Esophagus (tissue), 2 donors: ENCODE results near the gene NECAB2. TPM values are rescaled to one million over a fixed set of nuclear protein-coding genes. Genes with fewer than 3 reads are reported as not detected.

Experiments used
- H3K27ac ChIP-seq, 2 donors: one replicate each; pipeline ENCODE4 v1.5.1; 2013; ENCODE audit warnings: low read depth in 2 of 2, mild to moderate bottlenecking in 2 of 2, inconsistent platforms in 1 of 2, low read length in 1 of 2, moderate library complexity in 1 of 2
- H3K27me3 ChIP-seq, 2 donors: one replicate each; pipeline ENCODE4 v1.6.1; 2013; ENCODE audit warnings: low read length in 2 of 2, control low read depth in 1 of 2, mild to moderate bottlenecking in 1 of 2; ENCODE audit not compliant: insufficient read depth in 2 of 2, control insufficient read depth in 1 of 2
- H3K36me3 ChIP-seq, 2 donors: one replicate each; pipeline ENCODE4 v1.6.1; 2013; ENCODE audit warnings: low read length in 1 of 2; ENCODE audit not compliant: control insufficient read depth in 2 of 2, insufficient read depth in 2 of 2
- H3K4me1 ChIP-seq, 2 donors: one replicate each; pipeline ENCODE4 v1.6.1; 2013; ENCODE audit warnings: low read length in 1 of 2; ENCODE audit not compliant: control insufficient read depth in 2 of 2, insufficient read depth in 2 of 2
- H3K4me3 ChIP-seq, 2 donors: one replicate each; pipeline ENCODE4 v1.5.1; 2013; ENCODE audit warnings: low read length in 2 of 2, mild to moderate bottlenecking in 2 of 2, low read depth in 1 of 2, moderate library complexity in 1 of 2
- H3K9me3 ChIP-seq, 2 donors: one replicate each; pipeline ENCODE4 v1.6.1; 2013; ENCODE audit warnings: mild to moderate bottlenecking in 2 of 2, low read depth in 1 of 2, low read length in 1 of 2, moderate library complexity in 1 of 2; ENCODE audit not compliant: control insufficient read depth in 2 of 2, insufficient read depth in 1 of 2
- WGBS, 2 donors: extraction: QIAGEN DNeasy Blood & Tissue Kit; methylation state at CpG; one replicate each; pipeline ENCODE4 v1.1.7; 2013; 5-methylcytosine and 5-hydroxymethylcytosine counted together
- polyA plus RNA-seq, 2 donors: library from polyadenylated mRNA; stranded (reverse); fragments of 200-250 nt; gene quantifications; one replicate each; pipeline ENCODE4 v1.2.3, GENCODE V29; 2013
- donor health status: healthy with polysubstance abuse.
- donor health status: Bipolar disorder and iron deficiency.

NECAB2 gene
- polyA plus RNA-seq, 2 donors = not detected

DNA sequence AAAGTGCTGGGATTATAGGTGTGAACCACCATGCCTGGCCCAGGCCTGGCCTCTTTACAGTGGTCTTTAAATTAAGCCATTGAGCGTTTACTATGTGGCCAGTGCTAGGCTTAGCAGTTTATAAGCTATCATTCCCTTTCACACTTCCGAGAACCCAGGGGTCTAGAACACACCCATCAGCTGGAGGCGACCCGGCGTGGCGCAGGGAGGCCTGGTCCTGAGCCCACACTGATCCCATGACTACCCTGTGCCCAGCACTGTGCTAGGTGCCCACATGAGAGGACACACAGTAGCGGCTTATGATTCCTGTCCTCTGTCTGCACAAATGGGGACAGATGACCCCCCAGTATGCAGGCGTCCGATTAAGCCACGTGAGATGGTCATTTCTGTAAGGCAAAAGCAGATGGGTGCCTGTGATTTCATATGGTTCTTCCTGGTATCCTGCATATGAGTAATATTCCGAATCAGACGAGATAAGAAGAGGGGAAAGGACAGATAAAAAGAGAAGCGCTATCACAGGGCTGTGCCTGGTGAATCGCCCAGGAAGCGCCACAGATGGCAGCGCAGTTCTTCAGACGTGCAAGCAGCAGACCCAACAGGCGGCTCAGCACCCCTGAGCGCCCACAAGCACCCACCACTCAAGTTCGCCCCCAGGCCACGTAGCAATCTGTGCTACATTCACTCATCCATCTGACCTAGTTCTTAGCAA, 9.8 kb upstream of the NECAB2 start:
- Histone ChIP-seq H3K9me3 (no peaks in the 10 kb centered on the region), H3K27me3 (no peaks in the 10 kb centered on the region)
- WGBS, 2 donors = 86 to 89% methylated on average over 21 of the region's 21 CpGs

DNA sequence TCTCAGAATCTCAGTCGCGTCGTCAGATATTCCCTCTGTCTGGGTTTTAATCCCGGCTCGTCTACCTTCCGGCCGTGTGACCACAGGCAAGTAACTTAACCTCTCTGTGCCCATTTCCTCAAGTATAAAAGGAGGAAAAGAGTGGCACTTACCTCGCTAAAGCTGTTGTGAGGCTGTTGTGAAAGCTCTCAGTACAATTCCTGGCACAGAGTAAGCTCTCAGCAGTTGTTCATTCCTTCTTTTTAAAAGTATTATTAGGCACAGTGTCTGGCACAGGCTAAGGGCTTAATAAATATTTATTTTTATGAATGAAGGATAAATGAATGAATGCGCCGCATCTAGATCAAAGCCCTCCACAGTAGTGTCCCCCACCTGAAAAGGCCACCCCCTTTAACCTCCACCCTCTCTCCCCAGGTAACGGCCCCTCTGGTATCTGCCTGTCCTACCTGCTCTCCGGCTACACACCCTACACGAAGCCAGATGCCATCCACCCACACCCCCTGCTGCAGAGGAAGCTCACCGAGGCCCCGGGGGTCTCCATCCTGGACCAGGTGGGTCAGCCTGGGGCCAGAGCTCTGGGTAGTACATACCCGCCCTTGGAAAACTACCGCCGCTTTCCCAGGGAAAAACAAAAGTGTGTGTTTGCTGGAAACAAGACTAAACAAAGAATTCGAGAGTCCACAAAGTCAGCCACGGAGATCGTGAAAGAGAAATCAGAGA, 9.0 kb upstream of the NECAB2 start:
- peaks cover 5 to 16% of the 10 kb centered on the region in 2 donors for H3K36me3 ChIP-seq
- WGBS, 2 donors = 77 to 85% methylated on average over 21 of the region's 21 CpGs
- H3K4me3 ChIP-seq = no peak overlapping the region
- H3K4me1 ChIP-seq = peaks cover 0 to 4% of the 10 kb centered on the region in 2 donors
- H3K9me3 ChIP-seq = no peaks in the 10 kb centered on the region
- H3K27me3 ChIP-seq = no peaks in the 10 kb centered on the region
- no peak overlapping the region for H3K27ac ChIP-seq

More for the DNA sequence above, 9.8 kb upstream of the NECAB2 start:
- Histone ChIP-seq H3K36me3 (peaks cover 5 to 16% of the 10 kb centered on the region in 2 donors), H3K4me1 (peaks cover 0 to 10% of the 10 kb centered on the region in 2 donors), H3K27ac (no peak overlapping the region), H3K4me3 (no peak overlapping the region)

DNA sequence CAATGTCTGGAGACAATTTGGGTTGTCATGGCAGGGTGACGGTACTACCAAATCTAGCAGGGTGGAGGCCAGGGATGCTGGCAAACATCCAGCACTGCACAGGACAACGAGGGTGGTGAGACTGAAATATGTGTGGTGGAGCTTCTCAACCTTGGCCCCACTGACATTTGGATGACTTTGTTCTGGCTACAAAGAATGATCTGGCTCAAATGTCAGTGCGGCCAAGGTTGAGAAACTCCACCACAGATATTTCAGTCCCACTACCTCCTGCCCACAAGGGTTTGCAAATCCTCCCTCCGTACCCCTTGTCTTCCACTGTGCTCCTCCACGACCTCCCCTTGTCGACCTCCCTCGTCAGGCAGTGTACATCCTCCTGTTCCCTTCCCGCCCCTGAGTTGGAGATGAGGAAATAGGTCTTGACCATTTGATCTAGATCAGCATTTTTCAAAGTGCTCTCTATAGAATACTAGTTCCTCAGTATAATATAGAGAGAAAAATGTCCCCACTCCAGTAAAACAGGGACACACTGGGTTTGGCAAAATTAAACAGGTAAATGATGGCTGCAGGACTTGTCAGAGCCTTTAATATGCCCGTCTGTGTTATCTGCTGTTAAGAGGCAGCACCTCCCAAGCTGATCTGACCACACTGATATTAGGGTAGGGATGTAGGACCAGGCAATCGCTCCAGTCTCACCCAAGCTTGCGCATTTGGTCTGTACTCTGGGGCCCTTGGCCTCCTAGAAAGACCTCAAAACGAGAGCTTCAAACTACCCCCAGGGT, 8.2 kb upstream of the NECAB2 start:
- H3K27ac ChIP-seq = no peak overlapping the region
- 85% methylated on average over 12 of the region's 12 CpGs for WGBS, 2 donors
- no peak overlapping the region for H3K4me3 ChIP-seq
- H3K36me3 ChIP-seq = peaks cover 5 to 19% of the 10 kb centered on the region in 2 donors
- H3K9me3 ChIP-seq = no peaks in the 10 kb centered on the region
- no peaks in the 10 kb centered on the region for H3K27me3 ChIP-seq
- H3K4me1 ChIP-seq = no peaks in the 10 kb centered on the region

DNA sequence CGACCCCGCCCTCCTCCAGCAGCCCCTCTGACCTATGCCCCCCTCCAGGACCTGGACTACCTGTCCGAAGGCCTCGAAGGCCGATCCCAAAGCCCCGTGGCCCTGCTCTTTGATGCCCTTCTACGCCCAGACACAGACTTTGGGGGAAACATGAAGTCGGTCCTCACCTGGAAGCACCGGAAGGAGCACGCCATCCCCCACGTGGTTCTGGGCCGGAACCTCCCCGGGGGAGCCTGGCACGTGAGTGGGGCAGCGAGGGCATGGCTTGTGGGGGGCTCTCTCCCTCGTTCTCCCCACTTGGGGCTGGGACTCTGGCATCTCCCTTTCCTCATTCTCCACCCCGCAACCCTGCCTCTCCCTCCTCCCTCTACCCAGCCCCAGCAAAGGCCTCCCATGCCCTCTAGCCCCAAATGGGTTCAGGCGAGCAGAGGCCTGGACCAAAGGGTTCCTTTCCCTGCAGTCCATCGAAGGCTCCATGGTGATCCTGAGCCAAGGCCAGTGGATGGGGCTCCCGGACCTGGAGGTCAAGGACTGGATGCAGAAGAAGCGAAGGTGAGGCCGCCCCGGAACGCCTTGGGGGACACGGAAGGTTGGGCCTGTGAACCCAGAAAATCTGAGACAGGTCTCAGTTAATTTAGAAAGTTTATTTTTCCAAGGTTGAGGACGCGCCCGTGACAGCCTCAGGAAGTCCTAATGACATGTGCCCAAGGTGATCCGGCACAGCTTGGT, 7.4 kb upstream of the NECAB2 start:
- H3K27ac ChIP-seq = no peak overlapping the region
- no peaks in the 10 kb centered on the region for H3K9me3 ChIP-seq
- no peaks in the 10 kb centered on the region for H3K27me3 ChIP-seq
- H3K4me1 ChIP-seq = no peaks in the 10 kb centered on the region
- H3K4me3 ChIP-seq = no peak overlapping the region
- peaks cover 5 to 26% of the 10 kb centered on the region in 2 donors for H3K36me3 ChIP-seq
- 88 to 93% methylated on average over 28 to 29 of the region's 29 CpGs for WGBS, 2 donors

DNA sequence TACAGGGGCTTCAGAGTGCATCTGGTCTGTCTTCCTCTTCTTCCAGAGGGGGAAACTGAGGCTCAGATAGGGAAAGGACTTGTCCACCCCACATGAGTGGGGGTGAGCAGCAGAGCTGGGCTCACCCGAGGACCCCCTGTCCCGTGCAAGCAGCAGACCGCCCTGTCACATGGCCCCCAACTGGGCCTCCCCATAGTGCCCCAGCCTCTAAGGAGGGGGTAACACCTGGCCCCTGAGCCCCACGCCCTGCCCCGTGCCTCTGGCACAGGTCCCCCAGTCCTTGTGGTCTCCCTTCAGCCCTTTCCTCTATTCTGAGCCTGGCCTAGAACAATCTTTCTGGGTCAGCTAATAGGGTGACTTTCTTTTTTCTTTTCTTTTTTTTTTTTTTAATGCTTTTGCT, 6.5 kb upstream of the NECAB2 start:
- Histone ChIP-seq H3K4me1 (no peaks in the 10 kb centered on the region), H3K36me3 (peaks cover 5 to 27% of the 10 kb centered on the region in 2 donors), H3K4me3 (no peak overlapping the region), H3K27ac (no peak overlapping the region), H3K27me3 (no peaks in the 10 kb centered on the region), H3K9me3 (no peaks in the 10 kb centered on the region)
- 88 to 89% methylated on average over 5 of the region's 5 CpGs for WGBS, 2 donors

DNA sequence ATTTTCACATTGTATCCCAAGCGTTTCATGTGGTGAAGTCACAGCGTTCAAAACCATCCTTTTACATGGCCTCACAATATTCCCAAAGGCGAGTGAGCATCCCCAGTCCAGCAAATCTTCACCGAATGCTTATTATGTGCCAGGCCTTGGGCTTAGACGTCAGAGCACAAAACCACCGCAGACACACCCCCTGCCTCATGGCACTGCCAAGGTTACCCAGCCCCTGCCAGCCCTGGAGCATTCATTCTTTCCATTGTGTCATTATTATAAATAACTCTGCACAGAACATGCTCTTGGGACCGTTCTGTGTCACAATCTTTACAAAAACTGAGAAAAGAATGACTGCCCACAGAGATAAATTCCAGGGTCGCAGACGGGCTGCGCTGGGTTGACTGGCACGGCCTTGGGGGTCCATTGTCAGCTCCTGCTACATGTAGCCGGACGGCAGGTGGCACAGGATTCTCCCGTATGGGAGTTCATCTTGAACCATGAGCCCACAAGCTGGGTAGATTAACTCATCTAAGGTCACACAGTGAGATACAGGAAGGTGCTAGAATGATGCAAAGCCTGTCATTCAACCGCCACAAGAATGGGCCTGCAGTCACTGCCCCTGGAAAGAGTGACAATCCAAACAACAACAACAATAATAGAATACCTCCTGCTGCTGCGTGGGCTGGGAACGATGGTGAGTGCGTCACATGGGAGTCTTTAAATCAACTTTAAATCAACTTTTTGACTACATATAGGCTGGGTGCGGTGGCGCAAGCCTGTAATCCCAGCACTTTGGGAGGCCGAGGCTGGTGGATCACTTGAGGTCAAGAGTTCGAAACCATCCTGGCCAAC, 4.5 kb upstream of the NECAB2 start:
- H3K4me3 ChIP-seq = no peak overlapping the region
- no peaks in the 10 kb centered on the region for H3K9me3 ChIP-seq
- no peaks in the 10 kb centered on the region for H3K4me1 ChIP-seq
- H3K36me3 ChIP-seq = peaks cover 5 to 24% of the 10 kb centered on the region in 2 donors
- H3K27ac ChIP-seq = no peak overlapping the region
- 82 to 86% methylated on average over 22 of the region's 22 CpGs for WGBS, 2 donors
- no peaks in the 10 kb centered on the region for H3K27me3 ChIP-seq

DNA sequence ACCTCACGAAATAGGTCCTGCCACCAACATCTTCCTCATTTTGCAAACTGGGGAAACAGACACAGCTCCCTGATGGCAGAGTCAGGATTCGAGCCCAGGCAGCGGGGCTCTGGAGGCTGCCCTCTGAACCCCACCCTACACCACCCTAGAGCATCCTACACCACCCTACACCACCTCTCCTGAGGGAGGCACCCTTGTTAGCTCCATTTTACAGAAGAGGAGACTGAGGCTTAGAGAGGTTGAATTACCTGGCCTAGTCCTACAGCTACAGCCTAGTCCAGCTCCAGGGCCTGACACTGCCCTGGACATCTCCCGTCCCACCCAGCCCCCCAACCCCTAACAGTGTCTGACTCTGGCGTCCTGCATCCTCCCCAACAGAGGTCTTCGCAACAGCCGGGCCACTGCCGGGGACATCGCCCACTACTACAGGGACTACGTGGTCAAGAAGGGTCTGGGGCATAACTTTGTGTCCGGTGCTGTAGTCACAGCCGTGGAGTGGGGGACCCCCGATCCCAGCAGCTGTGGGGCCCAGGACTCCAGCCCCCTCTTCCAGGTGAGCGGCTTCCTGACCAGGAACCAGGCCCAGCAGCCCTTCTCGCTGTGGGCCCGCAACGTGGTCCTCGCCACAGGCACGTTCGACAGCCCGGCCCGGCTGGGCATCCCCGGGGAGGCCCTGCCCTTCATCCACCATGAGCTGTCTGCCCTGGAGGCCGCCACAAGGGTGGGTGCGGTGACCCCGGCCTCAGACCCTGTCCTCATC, 3.2 kb upstream of the NECAB2 start:
- 92 to 97% methylated on average over 20 to 26 of the region's 26 CpGs for WGBS, 2 donors
- no peak overlapping the region for H3K4me3 ChIP-seq
- H3K36me3 ChIP-seq = peaks cover 0 to 24% of the 10 kb centered on the region in 2 donors
- no peaks in the 10 kb centered on the region for H3K27me3 ChIP-seq
- H3K9me3 ChIP-seq = no peaks in the 10 kb centered on the region
- H3K4me1 ChIP-seq = no peaks in the 10 kb centered on the region
- no peak overlapping the region for H3K27ac ChIP-seq

DNA sequence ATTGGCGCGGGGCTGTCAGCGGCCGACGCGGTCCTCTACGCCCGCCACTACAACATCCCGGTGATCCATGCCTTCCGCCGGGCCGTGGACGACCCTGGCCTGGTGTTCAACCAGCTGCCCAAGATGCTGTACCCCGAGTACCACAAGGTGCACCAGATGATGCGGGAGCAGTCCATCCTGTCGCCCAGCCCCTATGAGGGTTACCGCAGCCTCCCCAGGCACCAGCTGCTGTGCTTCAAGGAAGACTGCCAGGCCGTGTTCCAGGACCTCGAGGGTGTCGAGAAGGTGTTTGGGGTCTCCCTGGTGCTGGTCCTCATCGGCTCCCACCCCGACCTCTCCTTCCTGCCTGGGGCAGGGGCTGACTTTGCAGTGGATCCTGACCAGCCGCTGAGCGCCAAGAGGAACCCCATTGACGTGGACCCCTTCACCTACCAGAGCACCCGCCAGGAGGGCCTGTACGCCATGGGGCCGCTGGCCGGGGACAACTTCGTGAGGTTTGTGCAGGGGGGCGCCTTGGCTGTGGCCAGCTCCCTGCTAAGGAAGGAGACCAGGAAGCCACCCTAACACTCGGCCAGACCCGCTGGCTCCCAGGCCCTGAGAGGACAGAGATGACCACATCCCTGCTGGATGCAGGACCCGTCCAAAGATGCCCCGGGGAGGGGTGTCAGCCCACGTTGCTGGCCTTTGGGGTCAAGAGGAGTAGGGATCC, 2.4 kb upstream of the NECAB2 start:
- Histone ChIP-seq H3K9me3 (no peaks in the 10 kb centered on the region), H3K36me3 (peaks cover 0 to 20% of the 10 kb centered on the region in 2 donors), H3K27me3 (no peaks in the 10 kb centered on the region), H3K4me3 (no peak overlapping the region), H3K27ac (no peak overlapping the region), H3K4me1 (no peaks in the 10 kb centered on the region)
- WGBS, 2 donors = 89 to 90% methylated on average over 29 to 36 of the region's 36 CpGs
